ENCODE results near the gene ARHGAP15. TPM values are rescaled to one million over a fixed set of nuclear protein-coding genes. Genes with fewer than 3 reads are reported as not detected.
A peak's percentile ranks its signal among the peaks of the same experiment; 100 is the strongest.
"Not testable (repeated sequence)": the region's sequence is repeated elsewhere in the genome, so short reads cannot be mapped to it uniquely, and the experiment has no call there.

The ARHGAP15 gene
- total RNA-seq = 11.5 TPM
- 10 to 100 TPM in 3 of 8 donors, 1 to 10 TPM in 5; 6.7 to 21.0 (median 9.5) TPM for polyA plus RNA-seq (ENCODE audit: insufficient read depth in 1 of 8, insufficient read length in 8 of 8, low replicate concordance in 1 of 8)
- long read RNA-seq, donor 1, partial matches to known transcripts = 0 of 1 reads
- long read RNA-seq, donor 1, other reads (novel, unspliced or antisense) = 0 of 1 reads
- long read RNA-seq, donor 2 = 0 reads
- long read RNA-seq, donor 3 = 0 reads
- long read RNA-seq, donor 4 = 0 reads
- long read RNA-seq, donor 5, partial matches to known transcripts = 7 of 8 reads
- long read RNA-seq, donor 5, other reads (novel, unspliced or antisense) = 0 of 8 reads
- long read RNA-seq, donor 6, partial matches to known transcripts = 5 of 7 reads
- long read RNA-seq, donor 6, other reads (novel, unspliced or antisense) = 0 of 7 reads
- long read RNA-seq, donor 7, partial matches to known transcripts = 0 of 1 reads
- long read RNA-seq, donor 7, other reads (novel, unspliced or antisense) = 0 of 1 reads
- long read RNA-seq, donor 8 = 0 reads
- long read RNA-seq, donor 9 = 0 reads
- long read RNA-seq, donor 10 = 0 reads
- long read RNA-seq, donor 11 = 0 reads

DNA sequence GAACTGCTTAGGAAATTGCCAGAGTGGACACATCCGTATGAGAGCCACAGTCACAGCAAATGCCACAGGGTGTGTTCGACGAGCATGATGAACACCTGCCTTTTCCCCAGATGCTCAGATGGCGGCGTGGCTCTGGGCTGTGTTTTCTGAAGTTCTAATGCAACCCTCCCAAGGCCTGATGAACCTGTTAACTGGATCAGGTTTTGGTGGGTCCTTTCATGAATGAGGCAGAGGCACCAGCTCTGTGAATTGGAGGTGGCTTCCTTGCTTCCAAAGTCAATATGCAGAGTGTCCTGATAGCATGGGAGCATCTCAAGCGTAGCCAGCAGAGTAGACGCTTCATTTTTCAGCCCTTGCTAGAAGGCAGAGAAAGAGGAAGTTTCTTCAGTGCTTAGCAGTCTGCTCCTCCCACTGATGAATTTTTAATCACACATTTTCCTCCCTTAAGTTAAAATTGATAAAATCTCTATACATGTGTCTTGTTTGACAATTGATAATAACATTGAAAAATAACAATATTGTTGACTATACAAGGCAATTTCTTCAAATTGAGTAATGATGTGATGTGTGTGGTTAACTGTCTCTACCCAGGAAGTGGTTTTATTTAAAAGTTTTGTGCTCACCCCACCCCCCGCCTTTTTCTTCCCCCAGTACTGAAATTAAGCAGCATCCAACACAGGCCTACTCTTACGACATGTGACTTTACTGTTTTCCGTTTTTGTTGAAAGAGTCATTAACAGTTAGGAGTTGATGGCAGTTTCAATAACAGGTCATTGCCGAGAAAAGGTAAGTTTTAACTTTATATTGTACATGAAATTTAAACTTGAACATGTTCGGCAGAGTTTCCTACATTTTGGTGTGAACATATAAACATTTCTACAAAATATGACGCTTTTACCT is at the start of gene ARHGAP15:
Gene ARHGAP15, plus strand, starts transcription at position 739 of the 900 bp plus-strand sequence.
- Histone ChIP-seq H3K27me3 (ENCODE audit: control insufficient read depth, insufficient read depth, low read length) (no peaks in the 10 kb centered on the region), H3K4me3 (ENCODE audit: low read length) (no peak within 1 kb of the TSS), H3K9me3 (replicated peaks; ENCODE audit: control insufficient read depth, low read depth, low read length) (no peaks in the 10 kb centered on the region), H3K27ac (ENCODE audit: low read length) (no peak within 1 kb of the TSS), H3K4me1 (ENCODE audit: control insufficient read depth, insufficient read depth, low read length) (no peaks in the 10 kb centered on the region), H3K36me3 (ENCODE audit: control insufficient read depth, insufficient read depth, low read length) (no peaks in the 10 kb centered on the region)
- DNase-seq = peak; percentile 47
- 68% methylated on average over 5 of the region's 13 CpGs for WGBS (ENCODE audit: insufficient coverage)

DNA sequence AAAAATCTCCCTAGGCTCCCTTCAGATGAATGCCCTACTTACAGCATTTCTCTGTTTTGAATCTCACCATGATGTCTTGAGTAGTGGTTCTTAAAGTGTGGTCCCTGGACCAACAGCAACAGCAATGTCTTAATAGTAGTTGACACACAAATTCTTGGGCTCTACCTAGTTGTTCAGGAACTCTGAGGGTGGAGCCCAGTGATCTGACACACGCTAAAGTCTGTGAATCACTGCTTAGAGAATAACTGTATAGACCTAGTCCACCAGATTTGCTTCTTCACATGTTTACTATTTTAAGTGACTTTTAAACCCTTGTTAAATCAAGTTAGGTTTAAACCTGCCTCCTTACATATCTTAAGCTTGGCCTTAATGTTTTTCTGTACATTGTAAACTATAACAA is 47.6 kb upstream of the ARHGAP15 start:
- Histone ChIP-seq H3K4me3 (ENCODE audit: low read length) (no peak overlapping the region), H3K36me3 (ENCODE audit: control insufficient read depth, insufficient read depth, low read length) (no peaks in the 10 kb centered on the region), H3K9me3 (replicated peaks; ENCODE audit: control insufficient read depth, low read depth, low read length) (peaks cover 2% of the 10 kb centered on the region), H3K27me3 (ENCODE audit: control insufficient read depth, insufficient read depth, low read length) (no peaks in the 10 kb centered on the region), H3K4me1 (ENCODE audit: control insufficient read depth, insufficient read depth, low read length) (no peaks in the 10 kb centered on the region), H3K27ac (ENCODE audit: low read length) (no peak overlapping the region)
- 60% methylated on average over 1 of the region's 1 CpG for WGBS (ENCODE audit: insufficient coverage)
- no peak for DNase-seq

DNA sequence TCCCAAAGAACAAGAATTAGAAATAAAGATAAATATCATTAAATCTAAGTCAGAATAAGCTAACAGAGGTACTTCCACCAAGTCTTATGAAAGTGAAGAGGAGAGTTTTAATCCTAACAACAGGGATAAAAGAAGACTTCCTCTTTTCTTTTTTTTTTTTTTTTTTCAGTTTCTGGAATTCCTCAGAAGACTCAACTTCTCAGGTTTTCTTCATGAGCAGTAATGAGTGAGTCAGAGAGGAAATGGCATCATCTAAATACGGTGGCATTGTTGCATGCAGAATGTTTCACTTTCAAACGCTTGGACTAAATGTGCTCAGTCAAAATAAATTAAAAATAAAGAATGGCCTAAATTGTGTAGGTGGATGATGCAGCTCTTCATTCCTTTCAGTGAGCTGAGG is 45.6 kb upstream of the ARHGAP15 start:
- peaks cover 2% of the 10 kb centered on the region for H3K9me3 ChIP-seq (replicated peaks; ENCODE audit: control insufficient read depth, low read depth, low read length)
- H3K36me3 ChIP-seq (ENCODE audit: control insufficient read depth, insufficient read depth, low read length) = no peaks in the 10 kb centered on the region
- no peaks in the 10 kb centered on the region for H3K4me1 ChIP-seq (ENCODE audit: control insufficient read depth, insufficient read depth, low read length)
- WGBS (ENCODE audit: insufficient coverage) = no CpG with 5 or more reads among the region's 2 CpGs
- no peak overlapping the region for H3K27ac ChIP-seq (ENCODE audit: low read length)
- DNase-seq = no peak
- no peak overlapping the region for H3K4me3 ChIP-seq (ENCODE audit: low read length)
- H3K27me3 ChIP-seq (ENCODE audit: control insufficient read depth, insufficient read depth, low read length) = no peaks in the 10 kb centered on the region

DNA sequence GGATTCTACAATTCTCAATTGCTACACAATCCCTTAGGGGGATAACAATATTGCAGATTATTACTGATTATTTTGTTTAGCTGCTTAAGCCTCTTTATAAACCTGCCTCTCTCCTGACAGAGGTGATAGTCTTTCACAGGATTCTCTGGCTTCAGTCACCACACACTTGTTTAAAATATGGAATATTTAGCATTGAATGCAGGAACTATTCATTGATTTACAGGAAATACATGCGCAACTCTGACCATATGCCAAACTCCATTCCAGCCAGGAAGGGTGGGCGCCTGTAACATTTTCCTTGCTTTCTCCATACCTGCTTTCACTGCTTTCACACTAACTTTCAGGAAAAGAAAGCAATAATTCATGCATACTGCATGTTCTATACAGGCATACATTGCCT is 44.8 kb upstream of the ARHGAP15 start:
- 100% methylated on average over 1 of the region's 2 CpGs for WGBS (ENCODE audit: insufficient coverage)
- Histone ChIP-seq H3K27ac (ENCODE audit: low read length) (no peak overlapping the region), H3K27me3 (ENCODE audit: control insufficient read depth, insufficient read depth, low read length) (no peaks in the 10 kb centered on the region), H3K9me3 (replicated peaks; ENCODE audit: control insufficient read depth, low read depth, low read length) (peaks cover 2% of the 10 kb centered on the region), H3K4me1 (ENCODE audit: control insufficient read depth, insufficient read depth, low read length) (no peaks in the 10 kb centered on the region), H3K4me3 (ENCODE audit: low read length) (no peak overlapping the region), H3K36me3 (ENCODE audit: control insufficient read depth, insufficient read depth, low read length) (no peaks in the 10 kb centered on the region)
- DNase-seq = no peak

DNA sequence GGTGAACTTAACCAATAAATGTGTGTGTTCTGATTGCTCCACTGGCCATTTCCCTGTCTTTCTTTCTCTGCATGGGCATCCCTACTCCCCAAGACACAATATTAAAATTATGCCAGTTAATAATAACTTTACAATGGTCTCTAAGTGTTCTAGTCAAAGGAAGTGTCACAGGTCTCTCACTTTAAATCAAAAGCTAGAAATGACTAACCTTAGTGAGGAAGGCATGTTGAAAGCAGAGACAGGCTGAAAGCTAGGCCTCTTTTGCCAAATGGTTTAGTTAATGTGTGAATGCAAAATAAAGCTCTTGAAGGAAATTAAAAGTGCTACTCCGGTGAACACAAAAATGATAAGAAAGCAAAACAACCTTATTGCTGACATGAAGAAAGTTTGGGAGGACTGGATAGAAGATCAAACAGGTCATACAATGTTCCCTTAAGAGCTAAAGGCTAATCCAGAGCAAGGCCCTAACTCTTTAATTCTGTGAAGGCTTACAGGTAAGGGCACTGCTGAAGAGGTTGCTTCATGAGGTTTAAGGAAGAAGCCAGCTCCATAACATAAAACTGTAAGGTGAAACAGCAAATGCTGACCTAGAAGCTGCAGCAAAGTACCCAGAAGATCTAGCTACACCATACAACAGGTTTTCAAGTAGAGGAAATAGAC is 44.0 kb upstream of the ARHGAP15 start:
- Histone ChIP-seq H3K4me1 (ENCODE audit: control insufficient read depth, insufficient read depth, low read length) (no peaks in the 10 kb centered on the region), H3K27me3 (ENCODE audit: control insufficient read depth, insufficient read depth, low read length) (no peaks in the 10 kb centered on the region), H3K36me3 (ENCODE audit: control insufficient read depth, insufficient read depth, low read length) (no peaks in the 10 kb centered on the region), H3K27ac (ENCODE audit: low read length) (no peak overlapping the region), H3K4me3 (ENCODE audit: low read length) (no peak overlapping the region), H3K9me3 (replicated peaks; ENCODE audit: control insufficient read depth, low read depth, low read length) (peaks cover 2% of the 10 kb centered on the region)
- no CpG with 5 or more reads among the region's 1 CpG for WGBS (ENCODE audit: insufficient coverage)
- no peak for DNase-seq

DNA sequence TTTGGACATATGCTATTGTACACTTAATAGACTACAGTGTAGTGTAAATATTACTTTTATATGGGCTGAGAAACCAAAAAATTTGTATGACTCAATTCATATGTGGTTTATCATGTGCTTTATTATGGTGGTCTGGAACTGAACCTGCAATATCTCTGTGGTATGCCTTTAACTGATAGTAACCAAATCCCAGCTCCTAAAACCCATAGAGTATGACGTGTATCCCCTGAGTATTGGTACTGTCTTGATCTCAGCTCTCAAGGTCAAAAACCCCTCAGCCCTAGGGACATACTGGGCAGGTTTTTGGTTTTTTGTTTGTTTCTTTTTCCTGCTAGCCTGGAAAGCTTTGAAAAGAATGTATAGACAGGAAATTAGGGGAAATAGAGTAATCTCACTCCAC is 42.2 kb upstream of the ARHGAP15 start:
- no peaks in the 10 kb centered on the region for H3K27me3 ChIP-seq (ENCODE audit: control insufficient read depth, insufficient read depth, low read length)
- DNase-seq = no peak
- WGBS (ENCODE audit: insufficient coverage) = no CpG with 5 or more reads among the region's 1 CpG
- H3K36me3 ChIP-seq (ENCODE audit: control insufficient read depth, insufficient read depth, low read length) = no peaks in the 10 kb centered on the region
- H3K4me3 ChIP-seq (ENCODE audit: low read length) = no peak overlapping the region
- peaks cover 2% of the 10 kb centered on the region for H3K9me3 ChIP-seq (replicated peaks; ENCODE audit: control insufficient read depth, low read depth, low read length)
- no peaks in the 10 kb centered on the region for H3K4me1 ChIP-seq (ENCODE audit: control insufficient read depth, insufficient read depth, low read length)
- H3K27ac ChIP-seq (ENCODE audit: low read length) = no peak overlapping the region

DNA sequence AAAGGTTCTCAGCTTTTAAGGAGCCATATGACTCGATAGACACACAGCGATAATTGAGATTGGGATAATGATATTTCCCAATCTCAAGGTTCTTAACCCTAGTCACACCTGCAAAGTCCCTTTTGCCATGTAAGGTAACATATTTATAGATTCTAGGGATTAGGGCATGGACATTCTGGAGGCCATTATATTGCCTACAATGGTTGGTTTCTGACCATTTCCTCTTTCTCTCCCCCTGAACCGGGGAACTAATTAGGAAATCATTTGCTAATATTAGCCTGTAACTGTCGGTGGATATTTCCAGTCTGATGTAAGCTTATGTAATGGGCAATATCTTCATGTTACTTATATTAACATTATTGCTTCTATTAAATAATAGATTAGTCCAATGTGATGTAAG is 40.8 kb upstream of the ARHGAP15 start:
- WGBS (ENCODE audit: insufficient coverage) = no CpG with 5 or more reads among the region's 4 CpGs
- Histone ChIP-seq H3K27me3 (ENCODE audit: control insufficient read depth, insufficient read depth, low read length) (no peaks in the 10 kb centered on the region), H3K4me1 (ENCODE audit: control insufficient read depth, insufficient read depth, low read length) (no peaks in the 10 kb centered on the region), H3K27ac (ENCODE audit: low read length) (no peak overlapping the region), H3K4me3 (ENCODE audit: low read length) (no peak overlapping the region), H3K9me3 (replicated peaks; ENCODE audit: control insufficient read depth, low read depth, low read length) (no peaks in the 10 kb centered on the region), H3K36me3 (ENCODE audit: control insufficient read depth, insufficient read depth, low read length) (no peaks in the 10 kb centered on the region)
- DNase-seq = no peak

DNA sequence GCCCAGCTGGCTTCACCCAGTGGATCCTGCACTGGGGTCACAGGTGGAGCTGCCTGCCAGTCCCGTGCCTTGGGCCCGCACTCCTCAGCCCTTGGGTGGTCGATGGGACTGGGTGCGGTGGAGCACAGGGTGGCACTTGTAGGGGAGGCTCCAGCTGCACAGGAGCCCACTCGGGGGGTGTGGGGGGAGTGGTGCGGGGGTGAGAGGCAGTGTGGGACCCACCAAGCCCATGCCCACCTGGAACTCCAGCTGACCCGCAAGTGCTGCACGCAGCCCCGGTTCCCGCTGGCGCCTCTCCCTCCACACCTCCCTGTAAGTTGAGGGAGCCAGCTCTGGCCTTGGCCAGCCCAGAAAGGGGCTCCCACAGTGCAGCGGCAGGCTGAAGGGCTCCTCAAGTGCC is 39.7 kb upstream of the ARHGAP15 start:
- not testable (repeated sequence) for H3K27me3 ChIP-seq (ENCODE audit: control insufficient read depth, insufficient read depth, low read length); H3K4me3 ChIP-seq (ENCODE audit: low read length); H3K36me3 ChIP-seq (ENCODE audit: control insufficient read depth, insufficient read depth, low read length); H3K4me1 ChIP-seq (ENCODE audit: control insufficient read depth, insufficient read depth, low read length); DNase-seq; H3K9me3 ChIP-seq (replicated peaks; ENCODE audit: control insufficient read depth, low read depth, low read length); H3K27ac ChIP-seq (ENCODE audit: low read length)
- WGBS (ENCODE audit: insufficient coverage) = 98% methylated on average over 9 of the region's 12 CpGs

DNA sequence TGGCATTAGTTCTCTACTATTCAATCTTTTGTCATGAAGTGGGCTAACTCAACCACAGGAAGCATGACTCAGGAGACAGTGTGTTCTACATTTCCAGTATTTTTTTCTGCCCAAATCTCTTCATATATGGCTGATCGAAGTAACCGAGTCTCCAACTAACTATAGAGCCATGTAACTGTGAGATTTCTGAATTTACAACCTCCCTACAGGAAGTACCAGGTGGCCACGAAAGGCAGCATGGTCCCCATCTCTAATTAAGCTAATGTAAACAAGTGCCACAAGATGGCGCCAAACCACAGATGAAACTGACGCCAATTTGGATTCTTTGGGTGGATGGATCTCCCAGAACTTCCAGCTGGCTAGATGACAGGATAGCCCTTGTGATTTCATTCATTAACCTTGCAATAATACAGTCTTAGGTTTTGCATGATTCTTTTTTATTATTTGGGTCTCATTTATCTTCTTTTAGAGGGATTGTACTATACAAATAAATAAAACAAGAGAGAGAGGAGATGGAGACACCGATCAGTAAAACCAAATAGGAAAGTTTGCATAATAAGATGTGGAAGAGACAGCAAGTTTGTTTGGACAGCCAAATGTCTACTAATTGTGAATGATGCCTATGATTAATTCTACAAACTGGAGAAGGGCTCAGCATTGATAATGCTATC is 18.3 kb upstream of the ARHGAP15 start:
- Histone ChIP-seq H3K4me1 (ENCODE audit: control insufficient read depth, insufficient read depth, low read length) (no peaks in the 10 kb centered on the region), H3K9me3 (replicated peaks; ENCODE audit: control insufficient read depth, low read depth, low read length) (no peaks in the 10 kb centered on the region), H3K27ac (ENCODE audit: low read length) (no peak overlapping the region), H3K27me3 (ENCODE audit: control insufficient read depth, insufficient read depth, low read length) (no peaks in the 10 kb centered on the region), H3K4me3 (ENCODE audit: low read length) (no peak overlapping the region), H3K36me3 (ENCODE audit: control insufficient read depth, insufficient read depth, low read length) (no peaks in the 10 kb centered on the region)
- no CpG with 5 or more reads among the region's 6 CpGs for WGBS (ENCODE audit: insufficient coverage)
- DNase-seq = peak; percentile 79
